ENCODE data around the gene FECH.
"Not testable (repeated sequence)": the region's sequence is repeated elsewhere in the genome, so short reads cannot be mapped to it uniquely, and the experiment has no call there.

Gene FECH

DNA sequence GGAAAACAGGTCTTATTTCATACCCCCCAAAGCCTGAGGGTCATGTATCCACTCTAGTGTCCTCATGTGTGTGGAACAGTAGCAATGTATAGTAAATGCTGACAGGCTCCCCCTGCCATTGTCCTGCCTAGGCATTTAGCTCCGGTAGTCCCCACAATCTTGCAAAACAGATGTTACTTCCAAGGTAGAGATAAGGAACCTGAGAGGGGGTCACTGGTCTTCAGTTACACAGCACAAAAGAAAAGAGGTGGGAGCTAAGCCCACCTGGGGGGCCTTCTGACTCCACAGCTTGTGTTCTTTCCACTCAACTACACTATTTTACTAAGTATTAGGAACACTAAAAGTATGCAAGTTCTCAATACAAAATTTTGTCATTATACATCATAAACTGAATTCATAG, 17.4 kb upstream of the FECH start:
- DNase-seq (ENCODE audit: low read depth), result no peak
- TF ChIP-seq CTCF (IDR thresholded peaks at IDR 0.05; ENCODE audit: low read depth, low read length, missing control alignments), result no peak
- no peak overlapping the region for H3K4me3 ChIP-seq (ENCODE audit: low read depth, low read length)

GRCh38 chr18:57595347-57595746, 8.8 kb upstream of the FECH start:
- DNase-seq (ENCODE audit: low read depth), result no peak
- no peak for TF ChIP-seq CTCF (IDR thresholded peaks at IDR 0.05; ENCODE audit: low read depth, low read length, missing control alignments)

GRCh38 chr18:57592716-57593115, 6.2 kb upstream of the FECH start:
- not testable (repeated sequence) for DNase-seq (ENCODE audit: low read depth); H3K4me3 ChIP-seq (ENCODE audit: low read depth, low read length)

More at GRCh38 chr18:57595347-57595746, 8.8 kb upstream of the FECH start:
- no peak overlapping the region for H3K4me3 ChIP-seq (ENCODE audit: low read depth, low read length)

- H3K4me3 ChIP-seq (ENCODE audit: low read depth, low read length), result no peak overlapping the region
- no peak for DNase-seq (ENCODE audit: low read depth)
Observed at GRCh38 chr18:57589161-57589560, 2.7 kb upstream of the FECH start.

GRCh38 chr18:57587098-57587661, 678 bp upstream of the FECH start:
- no peak for TF ChIP-seq CTCF (IDR thresholded peaks at IDR 0.05; ENCODE audit: low read depth, low read length, missing control alignments)
- DNase-seq (ENCODE audit: low read depth), result no peak
- H3K4me3 ChIP-seq (ENCODE audit: low read depth, low read length), result peak overlapping the region; percentile 82; the same call in 1 of the 2 replicates

More at GRCh38 chr18:57589161-57589560, 2.7 kb upstream of the FECH start:
- TF ChIP-seq CTCF (IDR thresholded peaks at IDR 0.05; ENCODE audit: low read depth, low read length, missing control alignments), result no peak

GRCh38 chr18:57585855-57586250, 649 bp downstream of the FECH start:
- H3K4me3 ChIP-seq (ENCODE audit: low read depth, low read length), result peak overlapping the region; percentile 82
- TF ChIP-seq CTCF (IDR thresholded peaks at IDR 0.05; ENCODE audit: low read depth, low read length, missing control alignments), result no peak
- no peak for DNase-seq (ENCODE audit: low read depth)

GRCh38 chr18:57585421-57585820, 1.1 kb downstream of the FECH start:
- DNase-seq (ENCODE audit: low read depth), result no peak
- TF ChIP-seq CTCF (IDR thresholded peaks at IDR 0.05; ENCODE audit: low read depth, low read length, missing control alignments), result no peak
- peak overlapping the region; percentile 82 for H3K4me3 ChIP-seq (ENCODE audit: low read depth, low read length)
